Activated T-cell treated with anti-CD3 and anti-CD28 coated beads, Interleukin-2, amount 50 U/mL, for 4 hours (primary cell): Measurements from ENCODE around the gene GNG13. TPM values are rescaled to one million over a fixed set of nuclear protein-coding genes. Genes with fewer than 3 reads are reported as not detected.

Experiments
- ATAC-seq, 2 donors: fragments of 200-7000 bp; cut with Tn5 transposase; one replicate each; pipeline ENCODE4 v1.10.0; 2021
- DNase-seq: peaks from one replicate; pipeline ENCODE4 v3.0.0-alpha.2; 2020
- H3K27me3 Mint-ChIP-seq: one replicate; pipeline ENCODE4 v1.8.0; 2021; ENCODE audit warnings: low read depth, mixed read lengths
- H3K36me3 Mint-ChIP-seq: one replicate; pipeline ENCODE4 v1.8.0; 2022; ENCODE audit warnings: mixed read lengths; ENCODE audit not compliant: insufficient read depth
- H3K4me1 Mint-ChIP-seq: one replicate; pipeline ENCODE4 v1.8.0; 2021; ENCODE audit warnings: low read depth, mixed read lengths
- H3K4me3 Mint-ChIP-seq: one replicate; pipeline ENCODE4 v1.8.0; 2021; ENCODE audit warnings: mild to moderate bottlenecking, moderate library complexity, mixed read lengths
- H3K9me3 Mint-ChIP-seq: one replicate; pipeline ENCODE4 v1.8.0; 2021; ENCODE audit warnings: mixed read lengths
- total RNA-seq, 3 donors: library from RNA; stranded (reverse); gene quantifications; one replicate each; pipeline ENCODE4 v1.2.1, GENCODE V29; 2021

Gene GNG13
- total RNA-seq, 3 donors from 2014 or later: not detected

- no peaks in the 10 kb centered on the region for H3K9me3 Mint-ChIP-seq
- H3K4me3 Mint-ChIP-seq: peak overlapping the region; percentile 94
- ATAC-seq (peak; percentile 93 to 95), DNase-seq (peak; percentile 80)
- peaks cover 13% of the 10 kb centered on the region for H3K27me3 Mint-ChIP-seq
- peaks cover 10% of the 10 kb centered on the region for H3K4me1 Mint-ChIP-seq
- no peaks in the 10 kb centered on the region for H3K36me3 Mint-ChIP-seq
These were observed 7.0 kb upstream of the GNG13 start for GRCh38 chr16:807347-808084.

GRCh38 chr16:805474-805873, 4.9 kb upstream of the GNG13 start:
- H3K4me3 Mint-ChIP-seq: peak overlapping the region; percentile 94
- DNase-seq: no peak
- H3K27me3 Mint-ChIP-seq: peaks cover 13% of the 10 kb centered on the region
- H3K9me3 Mint-ChIP-seq: no peaks in the 10 kb centered on the region
- peaks cover 10% of the 10 kb centered on the region for H3K4me1 Mint-ChIP-seq
- no peak for ATAC-seq
- no peaks in the 10 kb centered on the region for H3K36me3 Mint-ChIP-seq

GRCh38 chr16:804193-805048, 3.9 kb upstream of the GNG13 start:
- H3K4me3 Mint-ChIP-seq: peak overlapping the region; percentile 21
- H3K9me3 Mint-ChIP-seq: no peaks in the 10 kb centered on the region
- peaks cover 10% of the 10 kb centered on the region for H3K4me1 Mint-ChIP-seq
- H3K36me3 Mint-ChIP-seq: no peaks in the 10 kb centered on the region
- ATAC-seq (no peak), DNase-seq (no peak)
- H3K27me3 Mint-ChIP-seq: peaks cover 11% of the 10 kb centered on the region

GRCh38 chr16:803754-804080, 3.2 kb upstream of the GNG13 start:
- Mint-ChIP-seq H3K4me1 (peaks cover 9% of the 10 kb centered on the region), H3K36me3 (no peaks in the 10 kb centered on the region), H3K4me3 (no peak overlapping the region), H3K9me3 (no peaks in the 10 kb centered on the region), H3K27me3 (peaks cover 13% of the 10 kb centered on the region)
- no peak for ATAC-seq
- DNase-seq: no peak

- no peak for DNase-seq
These were observed 2.6 kb upstream of the GNG13 start for GRCh38 chr16:802914-803753.

GRCh38 chr16:802461-802860, 1.9 kb upstream of the GNG13 start:
- Mint-ChIP-seq H3K27me3 (peaks cover 20% of the 10 kb centered on the region), H3K36me3 (no peaks in the 10 kb centered on the region), H3K4me3 (no peak overlapping the region), H3K4me1 (no peaks in the 10 kb centered on the region), H3K9me3 (no peaks in the 10 kb centered on the region)
- no peak for ATAC-seq
- DNase-seq: no peak

More at GRCh38 chr16:802914-803753, 2.6 kb upstream of the GNG13 start:
- peaks cover 16% of the 10 kb centered on the region for H3K27me3 Mint-ChIP-seq
- H3K9me3 Mint-ChIP-seq: no peaks in the 10 kb centered on the region
- H3K36me3 Mint-ChIP-seq: no peaks in the 10 kb centered on the region
- H3K4me1 Mint-ChIP-seq: peaks cover 4% of the 10 kb centered on the region
- no peak for ATAC-seq
- H3K4me3 Mint-ChIP-seq: no peak overlapping the region

- DNase-seq: no peak
- Mint-ChIP-seq H3K27me3 (peaks cover 20% of the 10 kb centered on the region), H3K4me1 (no peaks in the 10 kb centered on the region), H3K4me3 (no peak overlapping the region), H3K36me3 (no peaks in the 10 kb centered on the region), H3K9me3 (no peaks in the 10 kb centered on the region)
- ATAC-seq: no peak
These were observed 1.2 kb upstream of the GNG13 start for GRCh38 chr16:801584-802363.

- ATAC-seq: no peak
- Mint-ChIP-seq H3K4me1 (no peaks in the 10 kb centered on the region), H3K36me3 (no peaks in the 10 kb centered on the region), H3K4me3 (no peak overlapping the region), H3K27me3 (peaks cover 20% of the 10 kb centered on the region), H3K9me3 (no peaks in the 10 kb centered on the region)
- no peak for DNase-seq
These were observed 439 bp upstream of the GNG13 start for GRCh38 chr16:800834-801511.

GRCh38 chr16:799111-799947, 1.2 kb downstream of the GNG13 start:
- DNase-seq: no peak
- H3K4me3 Mint-ChIP-seq: no peak overlapping the region
- no peak for ATAC-seq
- no peaks in the 10 kb centered on the region for H3K36me3 Mint-ChIP-seq
- no peaks in the 10 kb centered on the region for H3K9me3 Mint-ChIP-seq
- H3K4me1 Mint-ChIP-seq: no peaks in the 10 kb centered on the region
- H3K27me3 Mint-ChIP-seq: peaks cover 20% of the 10 kb centered on the region

- H3K27me3 Mint-ChIP-seq: peaks cover 20% of the 10 kb centered on the region
- H3K4me1 Mint-ChIP-seq: no peaks in the 10 kb centered on the region
- no peaks in the 10 kb centered on the region for H3K36me3 Mint-ChIP-seq
- H3K9me3 Mint-ChIP-seq: no peaks in the 10 kb centered on the region
- ATAC-seq: no peak
- DNase-seq: no peak
- no peak overlapping the region for H3K4me3 Mint-ChIP-seq
These were observed 1.9 kb downstream of the GNG13 start for GRCh38 chr16:798666-799065.

GRCh38 chr16:797686-798085, 2.8 kb downstream of the GNG13 start:
- no peak for ATAC-seq
- Mint-ChIP-seq H3K4me1 (no peaks in the 10 kb centered on the region), H3K36me3 (no peaks in the 10 kb centered on the region), H3K27me3 (peaks cover 16% of the 10 kb centered on the region), H3K4me3 (no peak overlapping the region), H3K9me3 (no peaks in the 10 kb centered on the region)
- no peak for DNase-seq

- Mint-ChIP-seq H3K27me3 (peaks cover 12% of the 10 kb centered on the region), H3K4me3 (no peak overlapping the region), H3K9me3 (no peaks in the 10 kb centered on the region), H3K36me3 (no peaks in the 10 kb centered on the region), H3K4me1 (no peaks in the 10 kb centered on the region)
- ATAC-seq: peak; percentile 48 to 67
- DNase-seq: no peak
These were observed 3.5 kb downstream of the GNG13 start for GRCh38 chr16:797120-797420.
